Kidney (tissue), 14 donors: ENCODE data around the gene LPAR2. TPM values are rescaled to one million over a fixed set of nuclear protein-coding genes. Genes with fewer than 3 reads are reported as not detected.

Experiments used
- DNase-seq, 5 donors: peaks; one replicate each; pipeline ENCODE4 v3.0.0-alpha.2; 2013 to 2020
- FAIRE-seq: peaks from 2 replicates; lab custom pipeline; 2012; peaks lifted over from hg19 to GRCh38; lab: Jason Lieb, UNC
- H3K27ac ChIP-seq, 2 donors: one replicate each; pipeline ENCODE4 v1.7.0; 2013; ENCODE audit warnings: low read depth in 2 of 2, low read length in 2 of 2, inconsistent platforms in 1 of 2
- H3K27me3 ChIP-seq: one replicate; pipeline ENCODE4 v1.7.1; 2013; ENCODE audit warnings: low read length, inconsistent platforms; ENCODE audit not compliant: control insufficient read depth, insufficient read depth
- H3K36me3 ChIP-seq, 3 donors: one replicate each; pipeline versions ENCODE4 v1.7.0 to v1.7.1; 2013; ENCODE audit warnings: low read length in 3 of 3, control low read depth in 1 of 3, inconsistent platforms in 1 of 3; ENCODE audit not compliant: insufficient read depth in 3 of 3, control insufficient read depth in 2 of 3
- H3K4me1 ChIP-seq, 3 donors: one replicate each; pipeline versions ENCODE4 v1.7.0 to v1.7.1; 2013; ENCODE audit warnings: low read length in 3 of 3, inconsistent platforms in 1 of 3, low read depth in 1 of 3; ENCODE audit not compliant: control insufficient read depth in 2 of 3, insufficient read depth in 2 of 3
- H3K4me3 ChIP-seq, 3 donors: one replicate each; pipeline versions ENCODE4 v1.7.0 to v1.8.1; 2013; ENCODE audit warnings: low read length in 3 of 3, control low read depth in 1 of 3, inconsistent platforms in 1 of 3
- H3K9ac ChIP-seq, 3 donors: one replicate each; pipeline versions ENCODE4 v1.7.0 to v1.7.1; 2013; ENCODE audit warnings: low read length in 3 of 3, control low read depth in 1 of 3, inconsistent platforms in 1 of 3
- H3K9me3 ChIP-seq, 3 donors: one replicate each; pipeline versions ENCODE4 v1.7.0 to v1.7.1; 2013; ENCODE audit warnings: low read length in 3 of 3, control low read depth in 1 of 3, inconsistent platforms in 1 of 3; ENCODE audit not compliant: control insufficient read depth in 2 of 3, insufficient read depth in 1 of 3
- CTCF ChIP-seq: IDR thresholded peaks from 3 replicates; pipeline ENCODE4 v1.5.1; 2012; ENCODE audit warnings: mild to moderate bottlenecking, moderate library complexity, borderline replicate concordance; ENCODE audit not compliant: insufficient read depth; ENCODE audit errors: extremely low read depth
- intact Hi-C: fragments of 100-400 bp; cut with DNase I; formaldehyde crosslinking; loops from one replicate; pipeline ENCODE4 v1.11.1; 2022
- polyA plus RNA-seq: library from polyadenylated mRNA; stranded (reverse); fragments of 350-450 nt; fragmentation: Illumina TruSeq; extraction: RNeasy Lipid Tissue Mini Kit (QIAGEN cat#74804); gene quantifications from one replicate; pipeline ENCODE4 v1.2.3, GENCODE V29; 2014; ENCODE audit warnings: low read depth, low replicate concordance; ENCODE audit not compliant: insufficient read depth
- total RNA-seq: library from RNA; stranded (reverse); fragmentation: NEBNext Ultra II Directional; extraction: Animal tissue kit (Norgen Biotek cat#: 25700); gene quantifications from one replicate; pipeline ENCODE4 v1.2.1, GENCODE V29; 2021
- donor health status: control.
- donor health status: control.
- donor health status: control.
- donor health status: control.
- donor health status: control.
- donor health status: DM: yes; HTN: yes; CAD: no.
- donor health status: Normal renal cell carcinoma (clear cell type).

LPAR2 gene
- total and polyA plus RNA-seq, 2 donors from 2014 or later, result 5.6 to 10.4 TPM

GRCh38 chr19:19591133-19591825 lies 36.7 kb downstream of the LPAR2 start:
- intact Hi-C loops, result no loop called here
- Histone ChIP-seq H3K36me3 (no peaks in the 10 kb centered on the region), H3K4me3 (no peak overlapping the region), H3K9me3 (no peaks in the 10 kb centered on the region), H3K27me3 (no peaks in the 10 kb centered on the region), H3K27ac (no peak overlapping the region), H3K4me1 (peaks cover 0 to 3% (median 0%) of the 10 kb centered on the region in 3 donors), H3K9ac (no peak overlapping the region)
- FAIRE-seq, result no peak
- TF ChIP-seq CTCF, result no peak
- DNase-seq, result peak in 2 of 5 donors; percentile 13 to 43

DNA sequence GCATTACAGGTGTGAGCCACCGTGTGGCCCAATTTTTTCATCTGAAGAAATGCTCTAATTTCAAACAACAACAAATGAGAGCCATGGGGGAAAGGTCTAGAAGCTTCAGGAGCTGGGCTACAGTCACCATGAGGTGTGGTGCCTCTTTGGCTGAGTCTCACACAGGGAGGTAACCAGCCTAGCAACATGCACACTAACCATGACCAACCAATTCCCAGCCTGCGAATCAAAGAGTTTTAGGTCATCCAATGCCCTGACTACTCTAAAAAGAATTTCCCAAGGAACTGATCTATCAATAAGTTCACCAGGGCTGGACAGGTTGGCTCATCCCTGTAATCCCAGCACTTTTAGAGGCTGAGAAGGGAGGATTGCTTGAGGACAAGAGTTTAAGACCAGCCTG lies 39.5 kb downstream of the LPAR2 start:
- Histone ChIP-seq H3K27ac (no peak overlapping the region), H3K27me3 (no peaks in the 10 kb centered on the region), H3K9me3 (no peaks in the 10 kb centered on the region), H3K36me3 (no peaks in the 10 kb centered on the region), H3K4me1 (peaks cover 0 to 3% (median 0%) of the 10 kb centered on the region in 3 donors), H3K4me3 (no peak overlapping the region), H3K9ac (no peak overlapping the region)
- no peak for FAIRE-seq
- DNase-seq, result no peak
- intact Hi-C loops, result no loop called here
- TF ChIP-seq CTCF, result no peak

DNA sequence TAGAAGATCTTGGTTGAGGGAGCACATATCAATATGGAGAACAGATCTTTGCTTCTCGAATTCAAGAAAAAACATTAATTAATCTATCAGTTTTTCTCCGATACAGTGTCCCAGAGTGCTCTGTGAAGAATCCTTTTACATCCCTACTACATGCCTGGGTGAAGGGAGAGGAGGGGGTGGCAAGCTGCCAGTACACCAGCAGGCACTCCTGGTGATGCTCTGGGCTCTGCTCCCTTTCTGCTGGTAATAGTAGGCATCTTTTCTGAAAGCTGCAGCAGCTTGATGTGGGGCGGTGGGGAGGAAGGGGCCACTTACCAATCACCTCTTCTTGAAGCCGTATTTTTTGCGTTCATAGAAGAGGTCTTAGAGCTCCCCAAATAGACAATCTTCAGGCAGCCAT lies 40.2 kb downstream of the LPAR2 start:
- Histone ChIP-seq H3K9ac (no peak overlapping the region), H3K9me3 (no peaks in the 10 kb centered on the region), H3K27me3 (no peaks in the 10 kb centered on the region), H3K36me3 (no peaks in the 10 kb centered on the region), H3K4me3 (no peak overlapping the region), H3K27ac (no peak overlapping the region), H3K4me1 (peaks cover 0 to 3% (median 0%) of the 10 kb centered on the region in 3 donors)
- intact Hi-C loops, result no loop called here
- no peak for DNase-seq
- no peak for TF ChIP-seq CTCF
- no peak for FAIRE-seq
